Tongue (tissue), 2 donors: Measurements from ENCODE around the gene EXOC6B. TPM values are rescaled to one million over a fixed set of nuclear protein-coding genes. Genes with fewer than 3 reads are reported as not detected.
A peak's percentile ranks its signal among the peaks of the same experiment; 100 is the strongest.

ENCODE experiments used
- DNase-seq: peaks from one replicate; pipeline ENCODE4 v3.0.0-alpha.2; 2015
- total RNA-seq: library from RNA; depleted of rRNA; stranded (reverse); fragments of >200 nt; gene quantifications from one replicate; pipeline ENCODE4 v1.2.3, GENCODE V29; 2014

Gene EXOC6B
- total RNA-seq, 1 donor from 2014 or later, result 55.2 TPM

GRCh38 chr2:72828840-72829507, 3.1 kb upstream of the EXOC6B start:
- no peak for DNase-seq

- peak; percentile 55 for DNase-seq
Measured at GRCh38 chr2:72827966-72828646, 2.3 kb upstream of the EXOC6B start.

GRCh38 chr2:72827487-72827886, 1.7 kb upstream of the EXOC6B start:
- DNase-seq, result no peak

- no peak for DNase-seq
Measured at GRCh38 chr2:72826156-72826477, 284 bp upstream of the EXOC6B start.

- DNase-seq, result no peak
Measured at GRCh38 chr2:72824224-72824842, 1.5 kb downstream of the EXOC6B start.

- peak; percentile 30 for DNase-seq
Measured at GRCh38 chr2:72822794-72823193, 3.0 kb downstream of the EXOC6B start.

GRCh38 chr2:72821983-72822382, 3.9 kb downstream of the EXOC6B start:
- DNase-seq, result no peak

GRCh38 chr2:72821118-72821517, 4.7 kb downstream of the EXOC6B start:
- no peak for DNase-seq

GRCh38 chr2:72819501-72819900, 6.3 kb downstream of the EXOC6B start:
- DNase-seq, result no peak

- DNase-seq, result no peak
Measured at GRCh38 chr2:72815655-72816278, 10.1 kb downstream of the EXOC6B start.

- DNase-seq, result no peak
Measured at GRCh38 chr2:72813841-72814240, 12.0 kb downstream of the EXOC6B start.

GRCh38 chr2:72810165-72810564, 15.7 kb downstream of the EXOC6B start:
- no peak for DNase-seq

- DNase-seq, result no peak
Measured at GRCh38 chr2:72809095-72809494, 16.7 kb downstream of the EXOC6B start.

GRCh38 chr2:72806280-72806945, 19.4 kb downstream of the EXOC6B start:
- DNase-seq, result no peak

GRCh38 chr2:72803626-72804320, 22.1 kb downstream of the EXOC6B start:
- no peak for DNase-seq

- no peak for DNase-seq
Measured at GRCh38 chr2:72803151-72803550, 22.7 kb downstream of the EXOC6B start.

- DNase-seq, result no peak
Measured at GRCh38 chr2:72800492-72800891, 25.3 kb downstream of the EXOC6B start.

GRCh38 chr2:72797740-72798139, 28.1 kb downstream of the EXOC6B start:
- no peak for DNase-seq

- DNase-seq, result no peak
Measured at GRCh38 chr2:72796766-72797165, 29.1 kb downstream of the EXOC6B start.

- DNase-seq, result no peak
Measured at GRCh38 chr2:72794572-72794971, 31.3 kb downstream of the EXOC6B start.

- peak; percentile 44 for DNase-seq
Measured at GRCh38 chr2:72793798-72794440, 31.9 kb downstream of the EXOC6B start.

GRCh38 chr2:72789241-72789640, 36.6 kb downstream of the EXOC6B start:
- DNase-seq, result no peak
